Measurements from ENCODE around the gene SOBP.

- TF ChIP-seq, protein P1, sequence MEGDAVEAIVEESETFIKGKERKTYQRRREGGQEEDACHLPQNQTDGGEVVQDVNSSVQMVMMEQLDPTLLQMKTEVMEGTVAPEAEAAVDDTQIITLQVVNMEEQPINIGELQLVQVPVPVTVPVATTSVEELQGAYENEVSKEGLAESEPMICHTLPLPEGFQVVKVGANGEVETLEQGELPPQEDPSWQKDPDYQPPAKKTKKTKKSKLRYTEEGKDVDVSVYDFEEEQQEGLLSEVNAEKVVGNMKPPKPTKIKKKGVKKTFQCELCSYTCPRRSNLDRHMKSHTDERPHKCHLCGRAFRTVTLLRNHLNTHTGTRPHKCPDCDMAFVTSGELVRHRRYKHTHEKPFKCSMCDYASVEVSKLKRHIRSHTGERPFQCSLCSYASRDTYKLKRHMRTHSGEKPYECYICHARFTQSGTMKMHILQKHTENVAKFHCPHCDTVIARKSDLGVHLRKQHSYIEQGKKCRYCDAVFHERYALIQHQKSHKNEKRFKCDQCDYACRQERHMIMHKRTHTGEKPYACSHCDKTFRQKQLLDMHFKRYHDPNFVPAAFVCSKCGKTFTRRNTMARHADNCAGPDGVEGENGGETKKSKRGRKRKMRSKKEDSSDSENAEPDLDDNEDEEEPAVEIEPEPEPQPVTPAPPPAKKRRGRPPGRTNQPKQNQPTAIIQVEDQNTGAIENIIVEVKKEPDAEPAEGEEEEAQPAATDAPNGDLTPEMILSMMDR (IDR thresholded peaks at IDR 0.05; ENCODE audit: low read depth, low read length): no peak
- no peak for TF ChIP-seq EZH2phosphoT487 (IDR thresholded peaks at IDR 0.05; ENCODE audit: low read depth)
Observed at GRCh38 chr6:107639511-107639910, 149.6 kb downstream of the SOBP start.
